ENCODE results near the gene MYBPHL.

- TF ChIP-seq ZFP30 (CRISPR knock-in tag; IDR thresholded peaks at IDR 0.05), result no peak
- no peak for TF ChIP-seq ZFP3 (CRISPR knock-in tag; IDR thresholded peaks at IDR 0.05)
- no peak for TF ChIP-seq ZC3H10 (CRISPR knock-in tag; IDR thresholded peaks at IDR 0.05)
- no peak for TF ChIP-seq PATZ1 (CRISPR knock-in tag; IDR thresholded peaks at IDR 0.05; ENCODE audit: borderline replicate concordance)
- no peak for TF ChIP-seq SNAI2 (CRISPR knock-in tag; IDR thresholded peaks at IDR 0.05)
- no peak for TF ChIP-seq RARB (CRISPR knock-in tag; IDR thresholded peaks at IDR 0.05)
- TF ChIP-seq ZNF565 (CRISPR knock-in tag; conservative IDR thresholded peaks at IDR 0.05; ENCODE audit: low read depth), result no peak
- no peak for TF ChIP-seq TOX (CRISPR knock-in tag; IDR thresholded peaks at IDR 0.05; ENCODE audit: borderline replicate concordance)
- no peak for TF ChIP-seq TSHZ2 (CRISPR knock-in tag; IDR thresholded peaks at IDR 0.05)
Observed at GRCh38 chr1:109295712-109296415, 10.9 kb downstream of the MYBPHL start.
